Frontal cortex (tissue), 4 donors: ENCODE measurements around the gene TMEM132A. TPM values are rescaled to one million over a fixed set of nuclear protein-coding genes. Genes with fewer than 3 reads are reported as not detected.
"Not testable (repeated sequence)": the region's sequence is repeated elsewhere in the genome, so short reads cannot be mapped to it uniquely, and the experiment has no call there.

Experiments used
- DNase-seq, 2 donors: peaks; one replicate each; pipeline ENCODE4 v3.0.0; 2012; ENCODE audit warnings: low spot score in 2 of 2
- FAIRE-seq: peaks from 2 replicates; lab custom pipeline; 2012; peaks lifted over from hg19 to GRCh38; lab: Jason Lieb, UNC
- total RNA-seq: library from RNA; depleted of rRNA; stranded (reverse); fragments of >200 nt; gene quantifications from one replicate; pipeline ENCODE4 v1.2.3, GENCODE V29; 2014
- donor health status: control.
- donor health status: control.
- donor health status: control.

Gene TMEM132A
- total RNA-seq, 1 donor from 2014 or later, result 131 TPM

DNA sequence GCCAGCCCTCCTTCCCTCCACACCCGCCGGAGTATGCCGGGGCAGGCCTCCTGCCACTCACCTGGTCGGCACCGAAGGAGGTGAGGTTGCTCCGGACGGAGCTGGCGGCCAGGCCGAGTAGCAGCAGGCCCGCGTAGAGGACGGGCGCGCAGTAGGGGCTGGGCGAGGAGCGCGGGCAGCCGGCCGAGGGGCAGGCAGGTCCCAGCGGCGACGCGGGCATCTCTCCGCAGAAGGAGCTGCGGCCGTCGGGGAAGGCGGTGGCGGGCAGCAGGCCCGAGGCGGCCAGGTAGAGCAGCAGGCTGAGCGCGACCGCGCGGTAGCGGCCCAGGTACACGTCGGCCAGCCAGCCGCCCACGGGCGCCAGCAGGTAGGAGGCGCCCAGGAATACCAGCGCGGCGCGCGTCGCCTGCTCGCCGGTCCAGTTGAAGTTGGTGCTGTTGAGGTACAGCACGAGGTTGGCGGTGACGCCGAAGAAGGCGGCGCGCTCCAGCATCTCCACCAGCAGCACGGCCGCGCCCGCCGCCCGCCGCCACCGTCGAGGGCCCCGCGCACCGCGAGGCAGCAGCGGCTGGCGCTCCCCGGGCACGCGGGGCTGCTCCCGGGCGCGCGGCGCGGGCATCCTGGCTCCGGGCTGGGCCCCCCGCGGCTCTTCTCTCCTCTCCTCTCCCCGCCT is 26.8 kb downstream of the TMEM132A start:
- no peak for FAIRE-seq
- DNase-seq, result no peak

DNA sequence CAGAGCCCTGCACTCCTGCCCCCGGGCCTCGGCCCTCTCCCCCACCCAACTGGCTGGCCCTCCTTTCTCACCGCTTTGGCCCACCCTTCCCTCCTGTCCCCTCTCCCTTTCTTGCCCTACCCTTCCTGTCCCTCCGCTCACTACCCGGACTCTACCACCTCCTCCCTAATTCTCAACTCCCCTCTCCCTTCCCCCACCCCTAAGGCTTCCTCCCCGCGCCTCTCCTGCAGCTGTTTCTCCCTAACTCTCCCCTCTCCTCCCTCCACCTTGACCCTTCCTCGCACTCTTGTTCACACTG is 27.3 kb downstream of the TMEM132A start:
- FAIRE-seq, result no peak
- DNase-seq, result no peak

DNA sequence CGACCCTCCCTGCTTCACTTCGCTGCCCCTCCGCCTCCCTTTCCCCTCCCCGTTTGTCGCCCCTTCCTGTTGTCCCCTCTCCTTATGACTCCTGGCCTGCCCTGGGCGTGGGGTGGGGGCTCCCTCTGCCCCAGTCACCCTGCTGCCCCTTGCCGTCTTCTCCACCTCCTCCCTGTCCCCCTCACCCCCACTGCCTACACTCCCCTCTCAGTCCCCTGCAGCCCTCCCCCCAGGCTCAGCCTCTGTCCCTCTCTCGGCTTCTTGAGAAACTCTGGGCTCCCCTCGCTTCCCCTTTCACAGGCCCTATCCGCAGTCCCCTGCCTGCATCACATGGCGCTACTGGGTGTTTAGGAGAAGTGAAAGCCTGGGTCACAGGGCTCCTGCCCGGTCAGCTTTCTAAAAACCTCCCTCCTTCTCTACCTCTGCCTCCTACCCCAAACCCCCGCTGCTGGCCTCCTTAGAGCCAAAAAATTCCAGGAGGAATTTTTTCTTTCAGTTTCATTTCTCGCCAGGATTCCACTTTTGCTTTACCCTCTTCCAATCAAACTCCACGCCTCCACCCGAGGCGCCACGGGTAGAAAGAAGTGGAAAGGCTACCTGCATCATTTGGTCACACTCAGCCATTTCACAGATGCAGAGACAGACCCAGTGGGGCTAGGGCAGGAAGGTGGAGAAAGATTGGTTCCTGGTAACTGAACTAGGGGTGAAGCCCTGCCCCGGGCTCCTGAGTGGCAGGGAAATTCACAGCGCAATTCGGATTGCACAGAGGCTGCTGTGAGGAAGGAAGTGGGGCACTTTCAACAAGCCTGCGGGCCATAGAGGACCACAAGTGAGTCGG is 27.9 kb downstream of the TMEM132A start, which contains the start of gene SLC15A3:
Gene SLC15A3 (minus strand): TSS at position 273 of the 838 bp plus-strand sequence. CDS start 625 bp downstream, outside the sequence.
- DNase-seq (no peak), FAIRE-seq (no peak)

DNA sequence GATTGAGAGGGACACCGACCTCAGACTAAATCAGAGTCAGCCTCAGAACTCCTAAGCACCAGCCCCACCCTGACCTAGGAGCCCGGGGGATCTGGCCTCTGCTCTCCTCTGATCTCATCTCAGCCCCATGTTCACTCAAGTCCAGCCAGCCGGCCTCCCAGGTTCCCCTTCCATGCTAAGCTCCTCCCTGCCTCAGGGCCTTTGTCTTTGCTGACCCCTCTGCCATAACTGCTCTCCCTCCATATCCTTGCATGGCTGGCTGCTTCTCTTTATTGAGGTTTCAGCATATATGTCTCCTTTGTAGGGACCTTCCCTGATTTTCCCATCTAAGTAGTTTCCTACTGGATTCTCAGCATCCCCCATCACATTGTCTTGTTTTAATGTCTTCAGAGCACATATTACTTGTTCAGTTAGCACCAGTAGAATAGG is 28.5 kb downstream of the TMEM132A start:
- FAIRE-seq (no peak), DNase-seq (no peak)

GRCh38 chr11:60953781-60954180 is 29.5 kb downstream of the TMEM132A start:
- no peak for DNase-seq
- FAIRE-seq, result no peak

- DNase-seq (no peak), FAIRE-seq (no peak)
Observed at GRCh38 chr11:60954421-60954820, 30.2 kb downstream of the TMEM132A start.

DNA sequence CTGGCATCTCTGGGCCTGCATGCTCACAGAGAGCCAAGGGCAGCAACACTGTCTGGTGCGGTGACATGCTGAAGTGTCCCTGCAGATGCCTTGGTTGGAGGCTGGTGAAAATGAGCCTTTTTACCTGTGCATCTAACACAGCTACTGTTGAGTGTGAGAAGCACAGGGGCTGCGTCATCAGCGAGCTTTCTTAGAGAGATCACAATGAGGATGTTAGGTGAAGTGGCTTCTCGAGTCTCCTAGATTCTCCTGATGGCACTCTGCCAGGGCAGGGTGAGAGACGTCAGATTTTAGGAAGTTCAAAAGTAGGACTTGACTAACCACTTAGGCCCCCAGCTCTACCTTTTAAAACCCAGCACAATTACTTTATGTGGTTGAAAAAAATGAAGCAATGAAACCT is 31.3 kb downstream of the TMEM132A start:
- FAIRE-seq, result no peak
- DNase-seq, result no peak

- no peak for FAIRE-seq
Observed at GRCh38 chr11:60957188-60957587, 32.9 kb downstream of the TMEM132A start.

GRCh38 chr11:60959431-60959830 is 35.2 kb downstream of the TMEM132A start:
- DNase-seq (no peak), FAIRE-seq (no peak)

More at GRCh38 chr11:60957188-60957587, 32.9 kb downstream of the TMEM132A start:
- DNase-seq, result no peak

- FAIRE-seq, result no peak
Observed at GRCh38 chr11:60960405-60960804, 36.1 kb downstream of the TMEM132A start.

GRCh38 chr11:60964801-60965200 is 40.5 kb downstream of the TMEM132A start:
- FAIRE-seq (no peak), DNase-seq (no peak)

More at GRCh38 chr11:60960405-60960804, 36.1 kb downstream of the TMEM132A start:
- DNase-seq, result no peak

- DNase-seq (no peak), FAIRE-seq (no peak)
Observed at GRCh38 chr11:60966890-60967289, 42.6 kb downstream of the TMEM132A start.

GRCh38 chr11:60968223-60968622 is 44.0 kb downstream of the TMEM132A start:
- FAIRE-seq, result no peak
- no peak for DNase-seq

GRCh38 chr11:60970369-60970774 is 46.1 kb downstream of the TMEM132A start:
- no peak for DNase-seq
- FAIRE-seq, result no peak

- no peak for FAIRE-seq
Observed at GRCh38 chr11:60970890-60971289, 46.6 kb downstream of the TMEM132A start.

GRCh38 chr11:60971520-60971919 is 47.3 kb downstream of the TMEM132A start, which contains the start of gene CD6:
CD6 (plus strand) TSS chr11:60971680; CDS start chr11:60971866, 186 bp downstream.
- DNase-seq, result no peak
- FAIRE-seq, result no peak

More at GRCh38 chr11:60970890-60971289, 46.6 kb downstream of the TMEM132A start:
- no peak for DNase-seq

DNA sequence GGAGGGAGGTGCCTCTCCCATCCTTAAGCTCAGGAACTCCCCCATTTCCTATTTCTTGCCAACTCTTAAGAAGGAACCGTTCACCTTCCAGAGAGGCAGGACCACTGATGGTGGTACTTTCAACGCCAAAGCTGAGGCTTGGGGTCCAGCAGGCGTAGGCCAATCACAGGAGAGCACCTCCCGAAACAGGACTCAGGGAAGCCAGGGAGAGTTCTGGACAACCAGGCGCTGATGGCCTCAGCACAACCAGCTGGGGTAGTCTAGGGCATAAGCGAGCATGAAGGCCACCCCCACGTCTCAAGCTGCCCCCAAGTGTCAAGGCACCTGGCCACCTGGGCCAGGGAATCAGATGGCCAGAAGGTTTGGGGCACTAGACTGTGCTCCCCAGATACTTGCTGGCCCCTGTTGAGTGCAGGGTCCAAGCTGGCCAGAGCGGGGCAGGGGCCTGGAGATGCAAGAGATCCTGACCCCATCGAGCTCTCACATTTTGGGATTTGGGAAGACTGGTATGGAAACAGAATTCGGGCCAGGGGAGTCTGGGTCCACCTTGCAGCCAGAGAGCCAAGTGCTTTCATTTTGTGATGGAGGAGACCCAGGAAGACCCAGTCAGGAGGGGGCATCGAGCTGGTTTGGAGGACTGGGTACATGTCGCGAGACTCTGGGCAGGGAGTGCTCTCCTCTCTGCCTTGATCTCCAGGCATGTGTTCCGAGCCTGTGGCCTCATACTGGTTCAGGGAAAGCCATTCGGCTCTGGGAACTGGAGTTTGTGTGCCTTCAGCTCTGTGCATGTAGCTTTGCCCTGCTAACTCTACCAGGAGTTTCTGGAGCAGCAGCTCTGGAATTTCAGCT is 48.1 kb downstream of the TMEM132A start:
- FAIRE-seq (no peak), DNase-seq (no peak)

DNA sequence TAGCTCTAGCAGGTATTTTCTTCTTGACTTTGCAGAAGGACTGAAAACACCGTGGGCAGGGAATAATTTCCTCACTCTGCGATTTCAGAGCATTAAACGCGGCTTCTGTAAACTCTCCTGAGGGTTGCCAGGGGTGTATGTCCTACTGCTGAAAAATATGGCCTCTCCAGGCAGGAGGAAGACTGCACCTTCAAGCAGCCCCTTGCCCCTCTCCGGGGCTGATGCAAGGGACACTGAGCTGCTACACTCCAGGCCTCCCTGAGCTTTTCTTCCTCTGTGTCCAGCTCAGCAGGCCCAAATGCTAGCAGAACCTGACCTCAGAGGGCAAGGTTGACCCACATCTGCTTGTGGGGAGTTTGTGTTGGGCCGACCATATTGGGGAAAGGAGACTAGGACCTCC is 49.4 kb downstream of the TMEM132A start:
- FAIRE-seq (no peak), DNase-seq (no peak)

DNA sequence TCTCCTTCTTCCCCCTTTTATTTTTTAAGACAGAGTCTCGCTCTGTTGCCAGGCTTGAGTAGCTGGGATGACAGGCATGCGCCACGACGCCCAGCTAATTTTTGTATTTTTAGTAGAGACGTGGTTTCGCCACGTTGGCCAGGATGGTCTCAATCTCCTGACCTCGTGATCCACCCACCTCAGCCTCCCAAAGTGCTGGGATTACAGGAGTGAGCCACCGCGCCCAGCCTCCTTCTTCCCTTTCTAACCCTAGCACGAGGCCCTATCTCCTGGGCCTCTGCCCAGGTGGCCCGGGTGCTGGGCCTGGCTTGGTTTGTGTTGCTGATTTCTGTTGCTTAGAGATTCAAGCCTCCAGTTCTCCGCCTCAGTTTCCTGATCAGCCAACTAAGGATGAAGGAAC is 50.1 kb downstream of the TMEM132A start:
- FAIRE-seq, DNase-seq: not testable (repeated sequence)

GRCh38 chr11:60974726-60975125 is 50.5 kb downstream of the TMEM132A start:
- DNase-seq, result no peak

More at GRCh38 chr11:60974726-60975125, 50.5 kb downstream of the TMEM132A start:
- no peak for FAIRE-seq
